Posterior vena cava (tissue), 2 donors: ENCODE measurements around the gene MCM7. TPM values are rescaled to one million over a fixed set of nuclear protein-coding genes. Genes with fewer than 3 reads are reported as not detected.

ENCODE experiments used
- DNase-seq: peaks from one replicate; pipeline ENCODE4 v3.0.0-alpha.2; 2020; ENCODE audit warnings: low spot score
- intact Hi-C, 2 donors: fragments of 100-400 bp; cut with DNase I; formaldehyde crosslinking; loops; one replicate each; pipeline versions ENCODE4 v1.14.1 to v1.14.2; 2022 to 2023
- total RNA-seq, 2 donors: library from RNA; stranded (reverse); fragmentation: NEBNext Ultra II Directional; extraction: Animal tissue kit (Norgen Biotek cat#: 25700); gene quantifications; one replicate each; pipeline ENCODE4 v1.2.1, GENCODE V29; 2021
- donor health status: DM: yes; HTN: yes; CAD: no.
- donor health status: DM: yes; HTN: yes; CAD: no.

The MCM7 gene
- total RNA-seq, 2 donors from 2014 or later, result 21.6 to 21.7 TPM

GRCh38 chr7:100126239-100126930 is 25.2 kb upstream of the MCM7 start:
- intact Hi-C loops, result no loop called here
- no peak for DNase-seq

GRCh38 chr7:100124301-100125230 is 23.4 kb upstream of the MCM7 start:
- intact Hi-C loops, result loop anchor here in 1 of 2 donors (5.0 kb wide), 1 partner anchor 1563 kb away; no protein-coding TSS in a partner anchor
- DNase-seq, result no peak

- DNase-seq, result no peak
- intact Hi-C loops, result loop anchor here in 1 of 2 donors (5.0 kb wide), 1 partner anchor 1565 kb away; no protein-coding TSS in a partner anchor
Observed at GRCh38 chr7:100122568-100122967, 21.4 kb upstream of the MCM7 start.

GRCh38 chr7:100122067-100122466 is 20.9 kb upstream of the MCM7 start:
- DNase-seq, result no peak
- intact Hi-C loops, result loop anchor here in 1 of 2 donors (5.0 kb wide), 1 partner anchor 1565 kb away; no protein-coding TSS in a partner anchor

- no peak for DNase-seq
- intact Hi-C loops, result loop anchor here in 1 of 2 donors (5.0 kb wide), 1 partner anchor 1567 kb away; no protein-coding TSS in a partner anchor
Observed at GRCh38 chr7:100120733-100121036, 19.5 kb upstream of the MCM7 start.

GRCh38 chr7:100119970-100120732 is 19.0 kb upstream of the MCM7 start:
- DNase-seq, result peak; percentile 87
- intact Hi-C loops, result loop anchor here in 1 of 2 donors (5.0 kb wide), 1 partner anchor 1567 kb away; no protein-coding TSS in a partner anchor

GRCh38 chr7:100119072-100119969 is 18.1 kb upstream of the MCM7 start, which contains the start of the genes CNPY4 and TAF6:
CNPY4 (plus strand) TSS chr7:100119634; CDS start chr7:100119745, 111 bp downstream.
TAF6 (minus strand) TSS chr7:100119358; CDS start chr7:100114209, 5,149 bp downstream.
- intact Hi-C loops, result no loop called here
- peak; percentile 99 for DNase-seq

- no peak for DNase-seq
- intact Hi-C loops, result no loop called here
Observed at GRCh38 chr7:100118388-100119071, 17.3 kb upstream of the MCM7 start.

- intact Hi-C loops, result no loop called here
- no peak for DNase-seq
Observed at GRCh38 chr7:100115026-100115425, 13.8 kb upstream of the MCM7 start.

- DNase-seq, result no peak
- intact Hi-C loops, result no loop called here
Observed at GRCh38 chr7:100111914-100112313, 10.7 kb upstream of the MCM7 start.

GRCh38 chr7:100111156-100111555 is 10.0 kb upstream of the MCM7 start:
- no peak for DNase-seq
- intact Hi-C loops, result no loop called here

- intact Hi-C loops, result no loop called here
- no peak for DNase-seq
Observed at GRCh38 chr7:100109521-100110163, 8.4 kb upstream of the MCM7 start.

- DNase-seq, result no peak
Observed at GRCh38 chr7:100107890-100108289, 6.7 kb upstream of the MCM7 start.

GRCh38 chr7:100107125-100107737 is 6.0 kb upstream of the MCM7 start:
- intact Hi-C loops, result no loop called here
- no peak for DNase-seq

More at GRCh38 chr7:100107890-100108289, 6.7 kb upstream of the MCM7 start:
- intact Hi-C loops, result no loop called here

GRCh38 chr7:100106633-100107032 is 5.4 kb upstream of the MCM7 start:
- intact Hi-C loops, result no loop called here
- DNase-seq, result no peak

- DNase-seq, result no peak
- intact Hi-C loops, result no loop called here
Observed at GRCh38 chr7:100105534-100105933, 4.3 kb upstream of the MCM7 start.
